C1 segment of cervical spinal cord (tissue), 14 donors: ENCODE measurements around the gene SLC16A6.
"Not testable (repeated sequence)": the region's sequence is repeated elsewhere in the genome, so short reads cannot be mapped to it uniquely, and the experiment has no call there.

ENCODE experiments used
- DNase-seq, 14 donors: peaks; one replicate each; lab custom pipeline; 2025; lab: John Stamatoyannopoulos, UW

SLC16A6 gene

GRCh38 chr17:68225055-68225454 is 65.9 kb downstream of the SLC16A6 start:
- DNase-seq, result not testable (repeated sequence)

- no peak for DNase-seq
Observed at GRCh38 chr17:68222606-68223005, 68.3 kb downstream of the SLC16A6 start.

- no peak for DNase-seq
Observed at GRCh38 chr17:68221786-68222185, 69.1 kb downstream of the SLC16A6 start.

GRCh38 chr17:68220786-68221185 is 70.1 kb downstream of the SLC16A6 start:
- not testable (repeated sequence) for DNase-seq

GRCh38 chr17:68220186-68220585 is 70.7 kb downstream of the SLC16A6 start:
- DNase-seq, result not testable (repeated sequence)

- DNase-seq, result not testable (repeated sequence)
Observed at GRCh38 chr17:68219429-68219828, 71.5 kb downstream of the SLC16A6 start.
